GM12801 (cell line): ENCODE results near the gene TCF3.

Experiments used
- TF ChIP-seq, protein P1 (sequence below): IDR thresholded peaks from one replicate; pipeline ENCODE4 v1.5.1; 2011; ENCODE audit warnings: control low read depth; ENCODE audit not compliant: insufficient read length; ENCODE audit errors: extremely low read depth

The TCF3 gene

DNA sequence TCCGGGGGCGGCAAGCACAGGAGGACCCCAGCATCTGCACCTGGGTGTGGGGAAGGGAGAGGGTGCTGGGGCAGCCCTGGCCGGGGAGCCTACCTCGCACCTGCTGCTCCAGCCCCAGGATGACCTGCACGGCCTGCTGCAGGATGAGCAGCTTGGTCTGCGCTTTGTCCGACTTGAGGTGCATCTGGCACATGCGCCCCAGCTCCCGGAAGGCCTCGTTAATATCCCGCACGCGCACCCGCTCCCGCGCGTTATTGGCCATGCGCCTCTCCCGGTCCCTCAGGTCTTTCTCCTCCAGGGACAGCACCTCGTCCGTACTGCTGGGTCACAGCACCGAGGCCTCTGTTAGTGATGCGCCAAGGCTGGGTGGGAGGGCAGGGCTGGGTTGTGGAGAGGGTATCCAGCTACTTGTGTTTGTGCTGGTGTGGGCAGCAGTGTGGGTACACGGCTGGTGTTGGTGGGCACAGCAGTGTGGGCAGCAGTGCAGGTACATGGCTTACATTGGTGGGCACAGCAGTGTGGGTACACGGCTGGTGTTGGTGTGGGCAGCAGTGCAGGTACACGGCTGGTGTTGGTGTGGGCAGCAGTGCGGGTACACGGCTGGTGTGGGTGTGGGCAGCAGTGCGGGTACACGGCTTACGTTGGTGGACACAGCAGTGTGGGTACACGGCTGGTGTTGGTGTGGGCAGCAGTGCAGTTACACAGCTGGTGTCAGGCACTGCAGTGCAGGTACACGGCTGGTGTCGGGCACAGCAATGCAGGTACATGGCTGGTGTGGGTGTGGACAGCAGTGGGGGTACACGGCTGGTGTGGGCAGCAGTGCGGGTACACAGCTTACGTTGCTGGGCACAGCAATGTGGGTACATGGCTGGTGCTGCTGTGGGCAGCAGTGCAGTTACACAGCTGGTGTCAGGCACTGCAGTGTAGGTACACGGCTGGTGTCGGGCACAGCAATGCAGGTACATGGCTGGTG is 40.0 kb downstream of the TCF3 start:
- TF ChIP-seq, protein P1, sequence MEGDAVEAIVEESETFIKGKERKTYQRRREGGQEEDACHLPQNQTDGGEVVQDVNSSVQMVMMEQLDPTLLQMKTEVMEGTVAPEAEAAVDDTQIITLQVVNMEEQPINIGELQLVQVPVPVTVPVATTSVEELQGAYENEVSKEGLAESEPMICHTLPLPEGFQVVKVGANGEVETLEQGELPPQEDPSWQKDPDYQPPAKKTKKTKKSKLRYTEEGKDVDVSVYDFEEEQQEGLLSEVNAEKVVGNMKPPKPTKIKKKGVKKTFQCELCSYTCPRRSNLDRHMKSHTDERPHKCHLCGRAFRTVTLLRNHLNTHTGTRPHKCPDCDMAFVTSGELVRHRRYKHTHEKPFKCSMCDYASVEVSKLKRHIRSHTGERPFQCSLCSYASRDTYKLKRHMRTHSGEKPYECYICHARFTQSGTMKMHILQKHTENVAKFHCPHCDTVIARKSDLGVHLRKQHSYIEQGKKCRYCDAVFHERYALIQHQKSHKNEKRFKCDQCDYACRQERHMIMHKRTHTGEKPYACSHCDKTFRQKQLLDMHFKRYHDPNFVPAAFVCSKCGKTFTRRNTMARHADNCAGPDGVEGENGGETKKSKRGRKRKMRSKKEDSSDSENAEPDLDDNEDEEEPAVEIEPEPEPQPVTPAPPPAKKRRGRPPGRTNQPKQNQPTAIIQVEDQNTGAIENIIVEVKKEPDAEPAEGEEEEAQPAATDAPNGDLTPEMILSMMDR = no peak

DNA sequence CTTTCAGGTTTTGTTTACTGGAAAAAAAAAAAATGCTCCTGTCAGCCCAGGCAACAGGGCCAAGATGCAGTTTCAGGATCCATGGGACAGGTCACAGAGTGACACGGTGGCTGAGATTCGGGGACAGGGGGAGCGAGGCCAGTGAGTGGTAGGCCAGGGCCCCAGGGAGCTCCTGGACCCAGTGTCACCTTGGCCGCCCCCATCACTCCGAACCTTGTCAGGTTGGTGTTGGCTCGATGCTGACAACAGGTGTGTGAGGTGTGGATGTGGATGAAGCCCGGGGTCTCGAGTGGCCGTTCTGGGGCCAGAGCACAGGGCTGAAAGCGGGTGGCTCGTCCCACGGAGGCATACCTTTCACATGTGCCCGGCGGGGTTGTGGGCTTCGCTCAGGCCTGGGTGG is 41.1 kb downstream of the TCF3 start:
- TF ChIP-seq, protein P1 = no peak

DNA sequence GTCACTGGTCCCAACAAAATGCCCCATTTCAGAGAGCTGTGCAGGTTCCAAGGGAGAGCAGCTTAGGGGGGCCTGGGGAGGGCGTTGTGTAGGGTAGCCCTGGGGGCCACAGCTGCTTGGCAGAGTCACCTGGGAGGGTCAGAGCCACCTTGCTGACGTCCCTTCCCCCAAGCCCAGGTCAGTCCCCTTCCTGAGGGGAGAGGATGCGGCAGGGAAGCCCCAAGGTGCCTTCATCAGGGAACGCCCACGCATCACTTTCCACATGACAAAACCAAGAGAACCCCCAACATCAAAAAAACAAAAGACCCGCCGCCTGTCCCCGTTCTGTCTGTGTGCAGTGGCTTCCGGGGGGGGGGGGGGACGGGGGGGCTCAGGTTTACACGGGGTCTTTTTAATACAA is 41.8 kb downstream of the TCF3 start:
- TF ChIP-seq, protein P1 = no peak

DNA sequence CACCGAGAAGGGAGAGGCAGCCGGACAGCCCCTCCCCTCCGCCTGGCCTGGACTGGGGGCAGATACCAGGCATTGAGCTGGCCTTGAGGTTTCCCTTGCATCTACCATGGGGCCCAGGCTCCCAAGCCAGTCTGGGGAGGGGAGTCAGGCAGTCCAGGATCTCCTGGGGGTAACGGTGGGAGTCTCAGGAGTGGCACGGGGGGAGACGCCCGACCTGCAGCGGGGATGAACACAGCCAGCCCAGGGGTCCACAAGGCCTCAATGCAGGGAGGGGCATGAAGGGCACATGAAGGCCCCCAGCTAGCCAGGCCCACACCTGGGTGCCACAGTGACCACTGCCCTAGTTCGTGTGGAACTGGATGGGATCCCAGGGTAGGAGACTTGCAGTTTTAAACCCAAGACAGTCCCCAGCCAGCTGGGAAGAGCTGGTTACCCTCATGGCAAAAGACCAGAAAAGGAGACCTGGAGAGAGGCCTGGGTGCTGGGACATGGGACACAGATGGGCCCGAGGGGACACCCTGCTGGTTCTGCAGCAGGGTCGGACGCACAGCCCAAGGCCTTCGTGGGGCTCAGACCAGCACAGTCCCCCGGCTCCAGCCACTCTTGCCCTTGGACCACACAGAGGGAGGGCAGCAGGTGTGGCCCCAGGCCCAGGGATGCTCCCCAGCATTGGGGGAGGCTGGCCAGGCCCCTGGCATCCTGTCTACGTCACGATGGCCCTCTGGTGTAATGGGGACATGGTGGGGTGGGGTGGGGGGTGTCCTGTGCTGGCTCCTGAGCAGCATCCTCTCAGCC is 42.5 kb downstream of the TCF3 start:
- TF ChIP-seq, protein P1 = no peak

DNA sequence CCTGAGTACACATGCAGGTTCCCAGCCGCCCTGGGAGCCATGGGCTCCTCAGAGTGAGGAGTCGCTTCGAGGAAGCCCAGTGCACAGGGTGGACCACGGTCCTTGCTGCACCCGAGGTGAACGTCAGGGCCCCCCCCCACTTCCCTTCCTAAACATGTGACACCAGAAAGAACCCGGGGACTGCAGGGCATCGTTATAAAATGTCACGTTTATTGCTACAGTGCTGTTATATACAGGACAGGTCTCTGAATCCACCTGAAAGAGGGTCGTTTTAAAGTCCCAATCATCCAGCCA is 43.4 kb downstream of the TCF3 start:
- TF ChIP-seq, protein P1 = no peak

DNA sequence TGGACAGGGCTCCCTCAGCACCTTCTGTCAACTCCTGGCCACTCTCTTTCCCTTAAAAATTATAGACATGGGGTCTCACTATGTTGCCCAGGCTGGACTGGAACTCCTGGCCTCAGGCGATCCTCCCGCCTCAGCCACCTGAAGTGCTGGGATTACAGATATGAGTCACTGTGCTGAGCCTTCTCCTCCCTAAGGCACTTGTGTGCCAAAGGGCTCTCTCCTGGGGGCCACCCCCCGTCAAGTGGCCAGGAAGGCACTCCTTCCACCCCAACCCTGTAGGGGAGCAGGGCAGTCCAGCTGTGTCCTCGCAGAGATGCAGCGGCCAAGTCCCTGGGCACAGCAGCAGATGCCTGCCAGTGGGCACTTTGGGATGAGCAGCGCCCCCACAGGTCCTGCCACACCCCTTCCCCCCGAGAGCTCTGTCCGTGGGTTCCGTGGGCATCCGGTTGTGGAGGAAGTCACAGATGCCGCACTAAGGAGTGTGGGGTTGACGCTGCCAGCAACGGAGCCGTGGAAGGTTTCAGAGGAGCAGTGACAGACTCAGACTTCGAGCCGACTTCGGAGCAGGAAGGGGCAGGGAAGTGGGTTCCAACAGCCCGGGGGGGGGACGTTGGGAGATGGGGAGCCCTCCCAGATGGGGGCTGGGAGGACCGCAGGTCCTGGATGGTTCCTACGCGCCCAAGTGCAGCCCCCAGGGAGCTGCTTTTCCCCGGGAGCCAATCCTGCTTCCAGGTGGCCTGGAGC is 43.9 kb downstream of the TCF3 start:
- TF ChIP-seq, protein P1 = no peak

DNA sequence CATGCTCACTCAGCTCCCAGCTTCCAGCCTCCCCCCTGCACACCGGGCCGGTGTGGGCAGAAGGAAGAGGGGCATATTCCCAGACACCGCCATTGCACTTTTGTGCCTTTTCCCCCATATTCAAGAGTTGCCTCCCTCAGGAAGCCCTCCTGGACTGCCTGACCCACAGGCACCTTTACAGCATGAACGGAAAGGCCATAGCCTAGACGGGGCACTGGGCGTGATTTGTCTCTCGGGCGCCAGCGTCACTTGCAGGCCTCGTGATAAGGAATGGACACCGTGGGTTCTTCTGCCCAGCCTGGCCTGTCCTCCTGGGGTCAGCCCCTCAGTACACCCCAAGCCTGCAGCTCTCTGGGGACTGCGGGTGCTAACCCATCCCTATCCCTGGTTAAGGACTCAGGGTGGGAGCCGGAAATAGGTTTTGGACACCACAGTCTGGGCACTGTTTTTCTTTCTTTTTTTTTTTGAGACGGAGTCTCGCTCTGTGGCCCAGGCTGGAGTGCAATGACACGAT is 46.2 kb downstream of the TCF3 start:
- TF ChIP-seq, protein P1 = no peak
